HepG2 (cell line): ENCODE measurements around the gene COPS7A. TPM values are rescaled to one million over a fixed set of nuclear protein-coding genes. Genes with fewer than 3 reads are reported as not detected.

Experiments
- CCDC6 ChIP-seq: sonication (generic); formaldehyde crosslinking; IDR thresholded peaks from 2 replicates; pipeline ENCODE4 v1.8.1; 2022; ENCODE audit warnings: mild to moderate bottlenecking, missing genetic modification reagents, moderate library complexity
- KAT8 ChIP-seq: IDR thresholded peaks from 2 replicates; pipeline ENCODE4 v1.6.1; 2016; ENCODE audit warnings: missing genetic modification reagents, missing compliant biosample characterization
- LRRFIP1 ChIP-seq: sonication (generic); formaldehyde crosslinking; conservative IDR thresholded peaks from 2 replicates; pipeline ENCODE4 v1.4.0; 2020; ENCODE audit warnings: missing genetic modification reagents
- MIXL1 ChIP-seq: IDR thresholded peaks from 2 replicates; pipeline ENCODE4 v1.6.1; 2016
- SMAD9 ChIP-seq: sonication (generic); formaldehyde crosslinking; IDR thresholded peaks from 2 replicates; pipeline ENCODE4 v1.5.1; 2020; ENCODE audit warnings: mild to moderate bottlenecking, missing genetic modification reagents
- SRY ChIP-seq: sonication (generic); formaldehyde crosslinking; IDR thresholded peaks from 2 replicates; pipeline ENCODE4 v1.8.0; 2022; ENCODE audit warnings: mild to moderate bottlenecking, missing genetic modification reagents
- TBX3 ChIP-seq: fragments of 450-650 bp; IDR thresholded peaks from 2 replicates; pipeline ENCODE4 v1.6.1; 2017; ENCODE audit warnings: antibody characterized with exemption, mild to moderate bottlenecking, inconsistent platforms, borderline replicate concordance
- THYN1 ChIP-seq: sonication (generic); formaldehyde crosslinking; IDR thresholded peaks from 2 replicates; pipeline ENCODE4 v1.8.1; 2023; ENCODE audit warnings: low read depth, mild to moderate bottlenecking, moderate library complexity, missing genetic modification reagents, borderline replicate concordance
- ZBTB1 ChIP-seq: sonication (generic); formaldehyde crosslinking; IDR thresholded peaks from 2 replicates; pipeline ENCODE4 v1.4.0; 2020; ENCODE audit warnings: missing genetic modification reagents, borderline replicate concordance
- ZNF124 ChIP-seq: sonication (generic); formaldehyde crosslinking; IDR thresholded peaks from 2 replicates; pipeline ENCODE4 v1.4.0; 2020; ENCODE audit warnings: missing genetic modification reagents
- ZNF230 ChIP-seq: sonication (generic); formaldehyde crosslinking; IDR thresholded peaks from 2 replicates; pipeline ENCODE4 v1.4.0; 2020; ENCODE audit warnings: mild to moderate bottlenecking, missing genetic modification reagents
- ZNF530 ChIP-seq: sonication (generic); formaldehyde crosslinking; IDR thresholded peaks from 2 replicates; pipeline ENCODE4 v1.5.0; 2020; ENCODE audit warnings: low read depth, mild to moderate bottlenecking, missing genetic modification reagents
- ZNF569 ChIP-seq: sonication (generic); formaldehyde crosslinking; IDR thresholded peaks from 2 replicates; pipeline ENCODE4 v1.5.0; 2020; ENCODE audit warnings: mild to moderate bottlenecking, missing genetic modification reagents, moderate library complexity, borderline replicate concordance
- ZNF691 ChIP-seq: sonication (generic); formaldehyde crosslinking; IDR thresholded peaks from 2 replicates; pipeline ENCODE4 v1.4.0; 2020; ENCODE audit warnings: missing genetic modification reagents, low read depth, mild to moderate bottlenecking, borderline replicate concordance
- ZNF775 ChIP-seq: sonication (generic); formaldehyde crosslinking; IDR thresholded peaks from 2 replicates; pipeline ENCODE4 v1.4.0; 2020; ENCODE audit warnings: missing genetic modification reagents, mild to moderate bottlenecking, moderate library complexity, borderline replicate concordance
- ZNF83 ChIP-seq: sonication (generic); formaldehyde crosslinking; IDR thresholded peaks from 2 replicates; pipeline ENCODE4 v1.4.0; 2020; ENCODE audit warnings: missing genetic modification reagents, mild to moderate bottlenecking, borderline replicate concordance
- polyA plus RNA-seq, 8 experiments: library from polyadenylated mRNA; depleted of rRNA in 3 of 8; stranded (reverse) in 7 of 8; unstranded in 1 of 8; fragments of >200 nt; fragmentation: Illumina TruSeq in 4 of 8; extraction: Trizol in 4 of 8; gene quantifications; 2 replicates each; pipeline versions ENCODE4 v1.2.1 to v1.2.3, GENCODE V29; 2011 to 2016; ENCODE audit warnings: low read depth in 4 of 8, missing spikeins in 1 of 8, mixed read lengths in 1 of 8; ENCODE audit not compliant: insufficient read depth in 1 of 8
- total RNA-seq, 5 experiments: library from RNA; depleted of rRNA; stranded (reverse); fragments of >200 nt; fragmentation: Illumina TruSeq; extraction: Trizol; gene quantifications; 2 replicates each; pipeline ENCODE4 v1.2.3, GENCODE V29; 2016; ENCODE audit warnings: low read depth in 1 of 5
- TF ChIP-seq, protein P1 (sequence below): sonication (generic); formaldehyde crosslinking; IDR thresholded peaks from 2 replicates; pipeline ENCODE4 v1.8.1; 2023; ENCODE audit warnings: missing genetic modification reagents, inconsistent platforms, borderline replicate concordance
- TF ChIP-seq, protein P2 (sequence below): sonication (generic); formaldehyde crosslinking; IDR thresholded peaks from 2 replicates; pipeline ENCODE4 v1.4.0; 2020; ENCODE audit warnings: missing genetic modification reagents, borderline replicate concordance
- TF ChIP-seq, protein P3 (sequence below): sonication (generic); formaldehyde crosslinking; IDR thresholded peaks from 2 replicates; pipeline ENCODE4 v1.5.0; 2020; ENCODE audit warnings: missing genetic modification reagents

Gene COPS7A
- total and polyA plus RNA-seq, 2 of the 13 experiments (the other 11 are each of a cell fraction or from before 2014, with no cell fraction given): 40.0 to 73.6 TPM

DNA sequence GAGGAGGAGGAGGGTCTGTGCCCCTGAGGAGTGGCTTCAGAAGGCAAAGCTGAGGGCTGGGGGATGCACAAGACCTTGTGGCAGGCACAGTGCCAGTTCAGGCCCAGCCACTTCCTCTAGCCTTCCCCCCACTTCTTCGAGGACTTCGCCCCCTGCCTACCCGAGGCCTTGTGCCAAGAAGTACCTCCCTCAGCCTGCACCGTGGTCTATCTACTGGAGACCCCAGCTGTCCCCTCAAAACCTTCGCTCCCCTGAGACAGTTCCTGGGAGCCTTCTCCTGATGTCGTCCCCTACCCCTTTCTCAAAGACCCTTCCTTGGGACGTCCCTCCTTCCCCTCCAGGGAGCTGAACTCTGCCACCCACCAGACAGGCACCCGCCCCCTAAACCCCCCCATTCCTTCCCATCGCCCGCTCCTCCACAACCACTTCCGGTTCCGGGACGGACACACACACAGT lies 35.3 kb upstream of the COPS7A start (continued):
- TF ChIP-seq SMAD9 (CRISPR knock-in tag) (no peak), ZNF230 (CRISPR knock-in tag) (no peak), SRY (CRISPR knock-in tag) (no peak), CCDC6 (CRISPR knock-in tag) (no peak), ZNF691 (CRISPR knock-in tag) (0 out of 2 replicates have a peak, but pooled peaks have one; percentile 73), KAT8 (CRISPR knock-in tag) (no peak), ZNF569 (CRISPR knock-in tag) (no peak), ZNF775 (no peak), ZNF124 (CRISPR knock-in tag) (no peak), ZNF83 (CRISPR knock-in tag) (no peak), ZBTB1 (CRISPR knock-in tag) (no peak), MIXL1 (CRISPR knock-in tag) (no peak), LRRFIP1 (CRISPR knock-in tag) (no peak), TBX3 (no peak), THYN1 (CRISPR knock-in tag) (no peak), ZNF530 (CRISPR knock-in tag) (no peak)
- TF ChIP-seq, protein P1, sequence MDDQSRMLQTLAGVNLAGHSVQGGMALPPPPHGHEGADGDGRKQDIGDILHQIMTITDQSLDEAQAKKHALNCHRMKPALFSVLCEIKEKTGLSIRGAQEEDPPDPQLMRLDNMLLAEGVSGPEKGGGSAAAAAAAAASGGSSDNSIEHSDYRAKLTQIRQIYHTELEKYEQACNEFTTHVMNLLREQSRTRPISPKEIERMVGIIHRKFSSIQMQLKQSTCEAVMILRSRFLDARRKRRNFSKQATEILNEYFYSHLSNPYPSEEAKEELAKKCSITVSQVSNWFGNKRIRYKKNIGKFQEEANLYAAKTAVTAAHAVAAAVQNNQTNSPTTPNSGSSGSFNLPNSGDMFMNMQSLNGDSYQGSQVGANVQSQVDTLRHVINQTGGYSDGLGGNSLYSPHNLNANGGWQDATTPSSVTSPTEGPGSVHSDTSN (CRISPR knock-in tag): no peak
- TF ChIP-seq, protein P2, sequence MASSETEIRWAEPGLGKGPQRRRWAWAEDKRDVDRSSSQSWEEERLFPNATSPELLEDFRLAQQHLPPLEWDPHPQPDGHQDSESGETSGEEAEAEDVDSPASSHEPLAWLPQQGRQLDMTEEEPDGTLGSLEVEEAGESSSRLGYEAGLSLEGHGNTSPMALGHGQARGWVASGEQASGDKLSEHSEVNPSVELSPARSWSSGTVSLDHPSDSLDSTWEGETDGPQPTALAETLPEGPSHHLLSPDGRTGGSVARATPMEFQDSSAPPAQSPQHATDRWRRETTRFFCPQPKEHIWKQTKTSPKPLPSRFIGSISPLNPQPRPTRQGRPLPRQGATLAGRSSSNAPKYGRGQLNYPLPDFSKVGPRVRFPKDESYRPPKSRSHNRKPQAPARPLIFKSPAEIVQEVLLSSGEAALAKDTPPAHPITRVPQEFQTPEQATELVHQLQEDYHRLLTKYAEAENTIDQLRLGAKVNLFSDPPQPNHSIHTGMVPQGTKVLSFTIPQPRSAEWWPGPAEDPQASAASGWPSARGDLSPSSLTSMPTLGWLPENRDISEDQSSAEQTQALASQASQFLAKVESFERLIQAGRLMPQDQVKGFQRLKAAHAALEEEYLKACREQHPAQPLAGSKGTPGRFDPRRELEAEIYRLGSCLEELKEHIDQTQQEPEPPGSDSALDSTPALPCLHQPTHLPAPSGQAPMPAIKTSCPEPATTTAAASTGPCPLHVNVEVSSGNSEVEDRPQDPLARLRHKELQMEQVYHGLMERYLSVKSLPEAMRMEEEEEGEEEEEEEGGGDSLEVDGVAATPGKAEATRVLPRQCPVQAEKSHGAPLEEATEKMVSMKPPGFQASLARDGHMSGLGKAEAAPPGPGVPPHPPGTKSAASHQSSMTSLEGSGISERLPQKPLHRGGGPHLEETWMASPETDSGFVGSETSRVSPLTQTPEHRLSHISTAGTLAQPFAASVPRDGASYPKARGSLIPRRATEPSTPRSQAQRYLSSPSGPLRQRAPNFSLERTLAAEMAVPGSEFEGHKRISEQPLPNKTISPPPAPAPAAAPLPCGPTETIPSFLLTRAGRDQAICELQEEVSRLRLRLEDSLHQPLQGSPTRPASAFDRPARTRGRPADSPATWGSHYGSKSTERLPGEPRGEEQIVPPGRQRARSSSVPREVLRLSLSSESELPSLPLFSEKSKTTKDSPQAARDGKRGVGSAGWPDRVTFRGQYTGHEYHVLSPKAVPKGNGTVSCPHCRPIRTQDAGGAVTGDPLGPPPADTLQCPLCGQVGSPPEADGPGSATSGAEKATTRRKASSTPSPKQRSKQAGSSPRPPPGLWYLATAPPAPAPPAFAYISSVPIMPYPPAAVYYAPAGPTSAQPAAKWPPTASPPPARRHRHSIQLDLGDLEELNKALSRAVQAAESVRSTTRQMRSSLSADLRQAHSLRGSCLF (CRISPR knock-in tag): no peak
- TF ChIP-seq, protein P3, sequence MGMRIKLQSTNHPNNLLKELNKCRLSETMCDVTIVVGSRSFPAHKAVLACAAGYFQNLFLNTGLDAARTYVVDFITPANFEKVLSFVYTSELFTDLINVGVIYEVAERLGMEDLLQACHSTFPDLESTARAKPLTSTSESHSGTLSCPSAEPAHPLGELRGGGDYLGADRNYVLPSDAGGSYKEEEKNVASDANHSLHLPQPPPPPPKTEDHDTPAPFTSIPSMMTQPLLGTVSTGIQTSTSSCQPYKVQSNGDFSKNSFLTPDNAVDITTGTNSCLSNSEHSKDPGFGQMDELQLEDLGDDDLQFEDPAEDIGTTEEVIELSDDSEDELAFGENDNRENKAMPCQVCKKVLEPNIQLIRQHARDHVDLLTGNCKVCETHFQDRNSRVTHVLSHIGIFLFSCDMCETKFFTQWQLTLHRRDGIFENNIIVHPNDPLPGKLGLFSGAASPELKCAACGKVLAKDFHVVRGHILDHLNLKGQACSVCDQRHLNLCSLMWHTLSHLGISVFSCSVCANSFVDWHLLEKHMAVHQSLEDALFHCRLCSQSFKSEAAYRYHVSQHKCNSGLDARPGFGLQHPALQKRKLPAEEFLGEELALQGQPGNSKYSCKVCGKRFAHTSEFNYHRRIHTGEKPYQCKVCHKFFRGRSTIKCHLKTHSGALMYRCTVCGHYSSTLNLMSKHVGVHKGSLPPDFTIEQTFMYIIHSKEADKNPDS: peak; percentile 73; the same call in 1 of the 2 replicates
